GM21360 (cell line): Measurements from ENCODE around the gene SORBS1.
A peak's percentile ranks its signal among the peaks of the same experiment; 100 is the strongest.

Experiments
- ATAC-seq: cut with Tn5 transposase; IDR thresholded peaks from one replicate; pipeline ENCODE4 v1.9.1; 2021; ENCODE audit warnings: mild to moderate bottlenecking, moderate library complexity; ENCODE audit not compliant: unreplicated experiment

SORBS1 gene

DNA sequence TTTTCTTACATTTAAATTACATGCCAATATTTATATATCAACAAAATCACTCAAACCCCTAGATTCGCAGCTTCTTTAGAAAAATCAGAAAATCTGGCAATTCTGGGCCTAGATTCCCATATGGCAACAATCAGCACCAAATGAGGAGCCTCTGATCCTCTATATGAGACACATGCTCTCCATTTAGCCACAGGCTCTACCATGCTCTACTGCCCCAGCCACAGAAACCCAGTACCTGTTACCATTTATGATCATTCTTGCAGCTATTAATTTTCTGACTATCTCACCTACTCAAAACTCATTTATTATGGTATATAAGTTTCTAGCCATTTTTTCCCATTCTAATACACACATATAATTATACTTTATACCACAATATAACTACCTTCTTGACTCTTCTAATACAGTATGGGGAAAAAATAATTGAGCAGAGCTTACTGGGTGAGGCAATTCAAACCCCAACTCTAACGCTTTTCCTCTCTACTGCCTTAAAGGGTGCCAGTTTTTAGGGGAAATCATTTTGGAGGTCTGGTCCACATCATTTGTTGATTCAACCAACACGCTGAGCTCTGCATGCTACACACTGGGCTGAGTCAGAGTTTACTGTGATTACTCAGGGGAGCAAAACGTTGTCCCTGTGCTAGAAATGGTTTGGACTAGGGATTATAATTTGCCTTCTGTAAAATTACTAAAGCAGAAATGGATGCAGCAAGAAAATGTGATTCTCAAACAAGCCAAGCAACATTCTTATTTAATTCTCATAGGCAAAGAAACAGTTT, 281.9 kb downstream of the SORBS1 start:
- no peak for ATAC-seq

DNA sequence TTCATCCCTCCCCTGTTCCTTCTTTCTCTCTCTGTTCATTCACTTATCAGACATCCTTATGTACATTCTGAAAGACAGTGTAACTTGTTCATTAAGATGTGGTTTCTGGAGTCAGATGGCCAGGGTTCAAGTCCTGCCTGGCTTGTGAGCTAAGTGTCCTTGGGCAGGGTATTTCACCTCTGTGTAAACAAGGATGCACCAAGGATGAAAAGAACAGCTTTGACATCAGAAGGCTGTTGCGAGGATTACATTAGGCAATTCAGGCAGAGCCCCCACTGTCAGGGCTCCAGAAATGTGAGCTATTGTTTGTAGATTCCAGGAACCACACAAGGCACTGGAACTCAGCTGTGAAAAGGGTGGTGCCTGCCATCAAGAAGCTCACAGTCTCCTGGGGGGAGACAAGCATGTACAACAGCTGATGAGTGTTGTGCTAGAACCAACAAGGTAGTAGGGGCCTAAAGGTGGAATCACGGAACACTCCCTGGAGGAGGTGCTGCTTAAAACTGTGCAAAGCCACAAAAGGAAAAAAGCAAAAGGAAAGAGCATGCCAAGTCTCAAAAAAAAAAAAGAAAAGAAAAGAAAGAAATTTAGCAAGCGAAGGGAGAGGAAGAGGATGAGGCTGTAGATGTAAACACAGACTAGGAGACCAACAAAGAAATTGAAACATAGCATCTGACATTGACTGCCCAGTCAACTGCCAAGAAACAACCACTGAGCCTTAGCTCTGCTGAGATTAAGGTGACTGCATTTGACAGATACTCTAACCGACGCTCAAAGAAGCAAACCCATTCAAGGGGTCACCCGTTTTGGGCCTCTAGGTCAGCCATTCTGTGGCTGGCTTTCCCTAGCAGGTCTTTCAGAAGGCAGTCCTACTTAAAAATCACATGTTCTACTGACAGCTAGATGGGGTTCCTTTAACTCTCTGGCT, 282.8 kb downstream of the SORBS1 start:
- no peak for ATAC-seq

DNA sequence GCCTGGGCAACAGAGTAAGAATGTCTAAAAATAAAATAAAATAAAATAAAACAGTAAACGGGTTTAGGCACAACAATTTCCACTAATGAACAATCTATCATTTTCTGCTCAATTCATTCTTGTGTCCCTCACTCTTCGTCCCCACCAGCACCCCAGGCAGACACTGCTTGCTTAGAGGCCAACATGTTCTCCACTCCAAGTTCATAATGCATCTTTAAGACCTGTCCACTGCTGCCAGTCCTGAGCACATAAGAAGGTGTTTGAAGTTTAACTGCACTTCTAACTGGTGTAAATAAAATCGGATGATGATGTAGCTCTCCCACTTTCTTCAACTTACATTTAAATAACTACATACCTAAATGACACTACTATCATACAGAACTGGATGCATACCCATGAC, 283.6 kb downstream of the SORBS1 start:
- no peak for ATAC-seq

DNA sequence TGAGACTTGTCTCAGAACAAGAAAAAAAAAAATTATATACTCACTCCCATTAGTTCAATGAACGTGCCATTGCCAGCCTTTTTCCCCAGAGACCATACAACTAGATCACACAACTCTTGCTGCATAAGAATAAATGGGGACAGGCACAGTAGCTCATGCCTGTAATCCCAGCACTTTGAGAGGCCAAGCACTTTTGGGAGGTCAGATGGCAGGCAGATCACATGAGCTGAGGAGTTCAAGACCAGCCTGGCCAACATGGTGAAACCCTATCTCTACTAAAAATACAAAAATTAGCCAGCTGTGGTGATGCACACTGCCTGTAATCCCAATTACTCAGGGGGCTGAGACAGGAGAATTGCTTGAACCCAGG, 284.0 kb downstream of the SORBS1 start:
- ATAC-seq = no peak

DNA sequence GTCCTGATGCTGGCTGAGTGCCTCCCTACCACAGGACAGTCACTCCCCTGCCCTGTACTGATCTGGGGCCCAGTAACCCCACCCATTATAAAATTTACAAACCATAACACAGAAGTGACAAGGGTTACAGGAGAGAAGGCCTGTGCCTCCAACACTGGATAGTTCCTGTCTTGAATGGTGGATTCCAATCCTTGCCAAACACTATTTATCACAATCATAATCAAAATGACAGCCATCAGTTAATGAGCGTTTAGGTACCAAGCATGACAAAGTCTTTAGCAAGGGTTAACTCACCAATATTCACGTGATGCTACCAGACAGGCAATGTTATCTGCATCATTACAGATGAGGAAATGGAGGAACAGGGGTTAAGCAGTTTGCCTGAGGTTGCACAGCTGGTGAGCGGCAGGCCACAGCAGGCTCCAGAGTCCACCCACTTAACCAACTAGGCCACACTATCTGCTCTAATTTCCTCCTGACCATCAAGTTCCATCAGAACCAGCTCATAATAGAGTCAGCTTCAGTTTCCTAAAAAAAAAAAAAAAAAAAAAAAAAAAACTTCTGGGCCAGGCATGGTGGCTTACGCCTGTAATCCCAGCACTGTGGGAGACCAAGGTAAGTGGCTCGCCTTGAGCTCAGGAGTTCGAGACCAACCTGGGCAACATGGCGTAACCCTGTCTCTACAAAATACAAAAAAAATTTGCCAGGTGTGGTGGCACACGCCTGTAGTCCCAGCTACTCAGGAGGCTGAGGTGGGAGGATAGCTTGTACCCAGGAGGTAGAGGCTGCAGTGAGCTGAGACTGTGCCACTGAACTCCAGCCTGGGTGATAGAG, 284.6 kb downstream of the SORBS1 start:
- no peak for ATAC-seq

DNA sequence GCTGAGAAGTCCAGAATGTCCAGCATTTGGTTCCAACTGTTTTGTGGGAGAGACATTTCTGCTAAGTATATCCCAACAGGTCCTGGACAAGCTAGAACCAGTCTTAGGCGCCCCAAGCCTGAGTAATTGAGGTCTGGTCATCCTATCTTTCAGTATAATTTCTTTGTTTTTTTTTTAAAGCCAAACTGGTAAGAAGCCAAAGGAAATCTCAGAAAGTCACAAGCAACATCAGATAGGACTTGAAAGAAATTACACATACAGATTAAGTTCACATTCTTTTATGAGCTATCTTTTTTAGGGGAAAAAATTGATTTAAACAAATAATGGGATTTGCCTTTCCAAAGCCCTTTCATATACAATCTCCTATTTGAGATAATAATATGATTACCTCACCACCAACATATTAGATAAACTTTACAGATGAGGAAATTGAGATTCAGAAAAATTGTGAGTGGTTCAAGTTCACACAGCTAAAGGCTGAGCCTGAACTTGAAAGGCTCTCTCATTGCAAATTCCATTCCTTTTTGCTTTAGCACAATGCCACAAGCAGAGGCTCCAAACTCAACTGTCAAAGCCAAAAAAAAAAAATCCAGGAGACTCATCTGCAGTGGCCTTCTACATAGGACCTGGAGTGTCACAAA, 285.3 kb downstream of the SORBS1 start:
- ATAC-seq = no peak

DNA sequence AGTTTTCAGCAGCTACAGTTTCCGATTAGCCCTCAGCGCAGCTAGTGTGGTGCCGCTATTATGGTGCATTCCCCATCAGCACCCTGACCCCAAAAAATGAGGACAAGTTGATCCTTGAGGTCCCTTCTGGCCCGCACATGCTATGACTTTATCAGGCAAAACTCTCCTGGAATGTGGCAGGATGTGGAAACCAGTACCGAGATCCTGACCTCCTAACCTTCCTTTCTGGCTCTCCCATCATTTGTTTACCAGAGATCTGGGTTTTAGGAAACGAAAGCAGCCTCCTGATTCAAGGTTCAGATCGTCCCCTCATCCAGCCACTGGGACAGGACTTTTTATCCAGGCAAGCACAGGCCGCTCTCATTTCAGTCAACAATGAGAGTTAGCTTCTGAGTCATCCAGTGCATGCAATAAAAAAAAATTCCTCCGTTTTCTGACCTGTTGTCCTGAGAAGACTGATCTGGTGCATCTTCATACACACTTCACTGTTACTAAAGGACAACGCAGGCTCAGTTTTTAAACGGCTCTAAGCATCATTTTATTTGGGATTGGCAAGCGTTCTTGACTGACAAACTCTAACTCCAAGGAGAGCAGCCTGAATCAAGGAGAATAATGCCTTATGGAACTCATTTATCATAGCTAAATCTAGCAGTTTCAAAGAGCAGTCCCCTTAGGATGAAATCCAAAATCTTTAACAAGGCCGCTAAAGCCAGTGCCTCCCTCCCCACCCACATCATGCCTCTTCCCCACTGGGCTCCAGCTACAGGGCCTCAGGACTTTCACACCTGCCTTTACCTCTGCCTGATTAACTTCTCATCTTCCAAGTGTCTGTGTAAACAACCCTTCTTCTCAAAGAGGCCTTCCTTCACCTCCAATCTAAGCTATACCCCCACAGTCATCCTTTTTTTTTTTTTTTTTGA, 287.5 kb downstream of the SORBS1 start:
- no peak for ATAC-seq

DNA sequence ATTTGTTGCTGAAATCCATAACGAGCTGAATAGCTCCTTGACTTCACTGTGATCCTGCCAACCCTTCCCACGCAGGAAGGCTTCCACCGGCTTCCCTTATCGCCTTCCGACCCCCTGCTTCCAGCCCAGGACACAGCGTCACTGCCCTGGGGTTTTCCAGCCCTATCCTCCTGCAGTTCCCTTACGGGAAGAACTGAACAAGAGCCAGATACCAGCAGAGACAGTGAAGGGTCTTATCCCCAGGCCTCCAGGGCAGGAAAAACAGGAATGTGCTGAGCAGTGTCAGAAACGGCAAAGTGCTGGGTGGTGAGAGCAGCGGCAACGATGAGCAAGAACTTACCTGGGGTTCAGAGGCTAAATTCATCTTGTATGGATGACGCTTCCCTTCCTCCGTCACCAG, 292.7 kb downstream of the SORBS1 start:
- no peak for ATAC-seq

DNA sequence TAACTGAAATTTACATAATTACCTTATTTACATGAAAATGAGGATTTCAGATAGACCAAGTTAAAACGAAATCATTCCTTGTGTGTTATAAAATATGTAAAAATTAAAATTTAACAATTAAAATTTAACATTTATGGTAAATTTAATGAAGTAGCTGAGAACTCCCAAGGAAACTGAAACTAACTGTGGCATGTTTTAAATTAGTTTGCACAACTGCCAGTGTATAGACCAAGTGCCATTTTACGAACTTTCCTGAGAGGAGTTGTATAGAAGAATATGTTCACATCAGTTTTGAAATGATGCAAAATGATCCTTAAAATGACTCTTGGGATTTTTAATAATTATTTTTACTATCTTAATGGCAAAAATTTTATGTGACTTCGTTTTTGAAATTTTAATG, 293.9 kb downstream of the SORBS1 start:
- no peak for ATAC-seq

DNA sequence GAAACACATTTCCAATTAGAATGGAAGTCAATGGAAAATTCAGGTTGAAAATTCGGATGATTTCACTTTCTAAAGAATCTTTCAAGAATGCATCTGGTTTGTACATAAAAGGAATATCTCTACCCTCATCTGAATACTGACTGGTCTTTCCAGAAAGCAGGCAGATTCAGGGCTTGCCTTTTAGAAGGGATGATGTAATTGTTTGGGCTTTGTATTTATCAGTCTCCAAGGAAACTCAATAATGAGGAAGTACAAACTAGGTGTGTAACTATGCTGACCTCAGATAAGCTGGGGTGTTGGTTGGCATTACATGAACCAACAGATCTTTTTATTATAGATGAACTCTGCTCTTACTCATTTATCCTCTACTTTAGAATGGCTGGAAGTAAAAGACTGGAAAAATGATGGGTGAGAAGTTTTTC, 294.5 kb downstream of the SORBS1 start:
- peak; percentile 81 for ATAC-seq

DNA sequence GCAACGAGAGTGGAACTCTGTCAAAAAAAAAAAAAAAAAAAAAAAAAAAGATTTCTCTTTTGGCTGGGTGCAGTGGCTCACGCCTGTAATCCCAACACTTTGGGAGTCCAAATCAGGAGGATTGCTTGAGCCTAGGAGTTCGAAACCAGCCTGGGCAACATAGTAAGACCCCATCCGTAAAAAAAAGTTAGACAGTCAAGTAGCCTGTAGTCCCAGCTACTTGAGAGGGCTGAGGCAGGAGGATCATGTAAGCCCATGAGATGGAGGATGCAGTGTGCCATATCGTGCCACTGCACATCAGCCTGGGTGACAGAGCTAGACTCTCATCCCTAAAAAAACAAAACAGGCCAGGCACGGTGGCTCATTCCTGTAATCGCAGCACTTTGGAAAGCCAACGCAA, 295.6 kb downstream of the SORBS1 start:
- no peak for ATAC-seq

DNA sequence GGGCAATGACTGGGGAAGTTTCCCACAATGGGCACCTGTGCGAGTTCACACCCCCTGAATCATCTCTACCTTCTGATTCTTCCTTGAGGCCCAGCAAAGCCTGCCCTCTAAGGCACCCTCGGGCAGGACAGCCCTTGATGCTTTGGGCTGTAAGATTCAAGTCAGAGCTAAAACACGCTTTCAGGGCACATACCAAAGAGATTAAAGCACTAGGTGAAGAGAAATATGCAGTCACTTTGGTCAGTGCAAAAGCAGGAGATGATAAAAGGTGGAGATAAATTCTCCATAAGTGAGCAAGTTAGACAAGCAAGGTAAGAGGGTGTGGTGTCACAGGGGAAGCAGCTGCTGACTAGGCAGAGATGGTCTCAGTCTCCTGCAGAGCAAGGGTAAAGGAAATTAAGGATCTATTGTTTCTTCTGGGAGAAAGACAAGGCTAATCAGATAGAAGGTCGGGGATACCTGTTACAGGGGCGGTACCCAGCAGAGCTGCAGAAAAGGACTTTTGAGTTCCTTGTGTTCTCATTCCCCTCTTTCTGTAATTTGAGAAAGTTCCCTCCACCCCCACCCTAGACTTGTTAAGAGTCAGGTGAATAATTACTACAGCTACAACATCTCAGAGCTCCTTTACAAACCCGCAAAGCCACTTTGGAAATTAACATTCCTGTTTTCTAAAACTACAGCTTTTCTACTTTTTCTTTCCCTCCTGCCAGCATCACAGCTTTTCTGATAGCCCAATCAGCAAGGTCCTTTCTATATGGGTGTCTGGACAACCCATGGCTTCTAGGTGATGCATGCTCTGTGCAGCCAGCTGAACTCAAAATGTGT, 296.7 kb downstream of the SORBS1 start:
- ATAC-seq = no peak

DNA sequence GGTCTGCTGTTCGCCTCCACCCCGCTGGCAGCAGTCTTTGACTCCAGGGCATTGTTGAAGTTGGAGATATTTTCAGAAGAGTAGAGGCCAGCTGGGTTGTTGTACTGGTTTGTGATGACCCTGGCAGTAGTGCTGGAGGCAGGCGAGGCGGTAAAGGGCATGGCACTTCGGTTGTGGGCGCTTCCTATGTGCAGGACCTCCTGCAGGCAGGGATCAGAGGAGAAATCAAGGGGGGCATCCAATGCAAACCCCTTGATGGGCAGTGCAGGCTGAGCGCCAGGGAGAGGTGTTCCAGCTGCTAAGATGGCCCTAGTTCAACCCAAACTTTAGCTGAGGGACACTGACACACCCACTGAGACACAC, 297.3 kb downstream of the SORBS1 start:
- no peak for ATAC-seq

DNA sequence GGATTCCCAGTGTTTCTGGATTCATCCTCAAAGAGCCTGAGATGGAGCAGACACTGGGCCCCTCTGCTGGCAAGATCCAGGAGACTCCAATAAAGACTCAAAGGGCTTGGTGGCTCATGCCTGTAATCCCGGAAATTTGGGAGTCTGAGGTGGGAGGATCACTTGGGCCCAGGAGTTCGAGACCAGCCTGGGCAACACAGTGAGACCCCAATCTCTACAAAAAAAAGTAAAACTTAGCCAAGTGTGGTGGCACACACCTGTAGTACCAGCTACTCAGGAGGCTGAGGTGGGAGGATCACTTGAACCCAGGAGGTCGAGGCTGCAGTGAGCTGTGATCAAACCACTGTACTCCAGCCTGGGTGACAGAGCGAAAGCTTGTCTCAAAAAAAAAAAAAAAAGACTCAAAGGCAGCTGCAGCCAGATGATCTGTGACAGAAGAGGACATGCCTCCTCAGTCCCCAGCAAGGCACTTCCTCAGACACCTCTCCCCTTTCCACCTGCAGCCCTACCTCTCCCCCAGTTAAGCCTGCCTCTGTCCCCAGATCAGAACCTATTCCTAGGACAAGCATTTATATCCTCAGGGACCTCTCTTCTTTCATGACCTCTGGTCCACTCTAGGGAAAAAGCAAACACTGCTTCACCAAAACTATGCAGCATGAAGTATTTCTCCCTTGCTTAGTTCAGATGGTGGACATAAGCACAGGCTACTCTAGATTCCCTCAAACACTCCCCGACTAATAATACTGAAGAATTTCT, 298.2 kb downstream of the SORBS1 start:
- ATAC-seq = no peak

DNA sequence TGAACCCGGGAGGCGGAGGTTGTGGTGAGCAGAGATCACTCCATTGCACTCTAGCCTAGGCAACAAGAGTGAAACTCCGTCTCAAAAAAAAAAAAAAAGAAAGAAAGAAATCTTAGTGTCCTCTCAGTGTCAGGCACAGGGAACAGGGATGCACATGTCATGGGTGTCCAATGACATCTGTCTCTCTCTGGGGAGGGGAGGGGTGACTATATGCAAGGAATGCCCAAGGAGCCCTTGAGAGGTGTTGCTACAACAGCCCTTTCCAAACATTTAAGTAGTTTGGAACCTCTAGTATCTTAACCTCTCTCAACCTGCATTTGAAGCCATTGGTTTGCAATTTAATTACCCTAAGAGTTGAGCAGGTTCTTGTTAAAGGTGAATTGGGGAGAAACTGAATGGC, 299.2 kb downstream of the SORBS1 start:
- ATAC-seq = no peak
